Measurements from ENCODE around the gene RCBTB1. TPM values are rescaled to one million over a fixed set of nuclear protein-coding genes. Genes with fewer than 3 reads are reported as not detected.

Gene RCBTB1
- total RNA-seq, 1 experiment from 2014 or later: 5.4 TPM

DNA sequence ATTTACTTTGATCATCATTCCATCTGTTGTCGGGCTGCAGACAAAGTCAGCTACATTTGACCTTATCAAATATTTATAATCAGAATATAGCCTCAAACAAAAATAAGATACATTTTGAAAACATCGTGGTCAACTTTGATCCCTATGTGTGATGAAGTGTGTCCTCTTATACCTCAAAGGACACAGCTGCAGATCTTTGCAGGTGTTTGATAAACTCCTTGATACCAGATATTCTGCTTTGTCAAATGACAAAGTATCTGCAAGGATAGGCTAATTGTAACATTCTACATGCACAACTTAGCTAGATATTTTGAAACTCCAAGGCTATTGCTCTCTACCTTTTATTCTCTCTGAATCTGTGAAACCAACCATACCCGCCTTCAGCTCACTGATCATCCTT, 45.6 kb downstream of the RCBTB1 start:
- POLR2A ChIA-PET (ENCODE audit: unreplicated experiment): no interaction called here

GRCh38 chr13:49539313-49539712, 46.0 kb downstream of the RCBTB1 start:
- ATAC-seq: no peak
- Histone ChIP-seq H3K9ac (ENCODE audit: low read length) (no peak overlapping the region), H3F3A (ENCODE audit: low read length, unreplicated experiment) (no peaks in the 10 kb centered on the region), H3K36me3 (ENCODE audit: low read depth, low read length) (peaks cover 5% of the 10 kb centered on the region; the same call in 1 of the 2 replicates), H3K27ac (ENCODE audit: low read length) (no peak overlapping the region), H3K4me3 (ENCODE audit: low read length) (no peak overlapping the region), H3K4me1 (ENCODE audit: insufficient read depth, low read length) (no peaks in the 10 kb centered on the region), H3K9me2 (replicated peaks; ENCODE audit: low read length) (no peaks in the 10 kb centered on the region), H3K4me2 (ENCODE audit: low read length) (no peak overlapping the region), H4K20me1 (ENCODE audit: low read length) (no peaks in the 10 kb centered on the region), H3K9me3 (ENCODE audit: low read length) (no peaks in the 10 kb centered on the region), H3K79me2 (ENCODE audit: low read length) (no peaks in the 10 kb centered on the region), H2AFZ (ENCODE audit: low read length) (no peak overlapping the region), H3K27me3 (ENCODE audit: low read length) (no peaks in the 10 kb centered on the region)
- CTCF ChIA-PET: no interaction called here
- intact Hi-C loops (cut with micrococcal nuclease): no loop called here
- DNase-seq: no peak
- TF ChIP-seq EZH2phosphoT487 (IDR thresholded peaks at IDR 0.05; ENCODE audit: borderline replicate concordance, low read length) (no peak), EZH2 (IDR thresholded peaks at IDR 0.05; ENCODE audit: low read length, unreplicated experiment) (no peak)
- TF ChIP-seq, protein P1, sequence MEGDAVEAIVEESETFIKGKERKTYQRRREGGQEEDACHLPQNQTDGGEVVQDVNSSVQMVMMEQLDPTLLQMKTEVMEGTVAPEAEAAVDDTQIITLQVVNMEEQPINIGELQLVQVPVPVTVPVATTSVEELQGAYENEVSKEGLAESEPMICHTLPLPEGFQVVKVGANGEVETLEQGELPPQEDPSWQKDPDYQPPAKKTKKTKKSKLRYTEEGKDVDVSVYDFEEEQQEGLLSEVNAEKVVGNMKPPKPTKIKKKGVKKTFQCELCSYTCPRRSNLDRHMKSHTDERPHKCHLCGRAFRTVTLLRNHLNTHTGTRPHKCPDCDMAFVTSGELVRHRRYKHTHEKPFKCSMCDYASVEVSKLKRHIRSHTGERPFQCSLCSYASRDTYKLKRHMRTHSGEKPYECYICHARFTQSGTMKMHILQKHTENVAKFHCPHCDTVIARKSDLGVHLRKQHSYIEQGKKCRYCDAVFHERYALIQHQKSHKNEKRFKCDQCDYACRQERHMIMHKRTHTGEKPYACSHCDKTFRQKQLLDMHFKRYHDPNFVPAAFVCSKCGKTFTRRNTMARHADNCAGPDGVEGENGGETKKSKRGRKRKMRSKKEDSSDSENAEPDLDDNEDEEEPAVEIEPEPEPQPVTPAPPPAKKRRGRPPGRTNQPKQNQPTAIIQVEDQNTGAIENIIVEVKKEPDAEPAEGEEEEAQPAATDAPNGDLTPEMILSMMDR (conservative IDR thresholded peaks at IDR 0.05; ENCODE audit: low read depth, low read length): no peak
- BruUV-seq (replicated peaks): no TSS peak
- POLR2A ChIA-PET (ENCODE audit: unreplicated experiment): interaction anchor here (0.7 kb wide), 1 partner anchor 397 kb away, joined by 13 read pairs; the partner anchor contains the start of gene SPRYD7

More for the DNA sequence above, 45.6 kb downstream of the RCBTB1 start:
- no peaks in the 10 kb centered on the region for H3K9me3 ChIP-seq (ENCODE audit: low read length)
- intact Hi-C loops (cut with micrococcal nuclease): no loop called here
- H3K27me3 ChIP-seq (ENCODE audit: low read length): no peaks in the 10 kb centered on the region
- H3K36me3 ChIP-seq (ENCODE audit: low read depth, low read length): peaks cover 5% of the 10 kb centered on the region; the same call in 1 of the 2 replicates
- H3K9ac ChIP-seq (ENCODE audit: low read length): no peak overlapping the region
- H3K79me2 ChIP-seq (ENCODE audit: low read length): no peaks in the 10 kb centered on the region
- no peak for TF ChIP-seq EZH2 (IDR thresholded peaks at IDR 0.05; ENCODE audit: low read length, unreplicated experiment)
- TF ChIP-seq EZH2phosphoT487 (IDR thresholded peaks at IDR 0.05; ENCODE audit: borderline replicate concordance, low read length): no peak
- TF ChIP-seq, protein P1 (conservative IDR thresholded peaks at IDR 0.05; ENCODE audit: low read depth, low read length): no peak
- no peak overlapping the region for H3K4me3 ChIP-seq (ENCODE audit: low read length)
- no peak overlapping the region for H2AFZ ChIP-seq (ENCODE audit: low read length)
- no peaks in the 10 kb centered on the region for H3F3A ChIP-seq (ENCODE audit: low read length, unreplicated experiment)
- BruUV-seq (replicated peaks): no TSS peak
- H3K27ac ChIP-seq (ENCODE audit: low read length): no peak overlapping the region
- H4K20me1 ChIP-seq (ENCODE audit: low read length): no peaks in the 10 kb centered on the region
- DNase-seq (no peak), ATAC-seq (no peak)
- H3K9me2 ChIP-seq (replicated peaks; ENCODE audit: low read length): no peaks in the 10 kb centered on the region
- no peaks in the 10 kb centered on the region for H3K4me1 ChIP-seq (ENCODE audit: insufficient read depth, low read length)
- CTCF ChIA-PET: no interaction called here
- H3K4me2 ChIP-seq (ENCODE audit: low read length): no peak overlapping the region

DNA sequence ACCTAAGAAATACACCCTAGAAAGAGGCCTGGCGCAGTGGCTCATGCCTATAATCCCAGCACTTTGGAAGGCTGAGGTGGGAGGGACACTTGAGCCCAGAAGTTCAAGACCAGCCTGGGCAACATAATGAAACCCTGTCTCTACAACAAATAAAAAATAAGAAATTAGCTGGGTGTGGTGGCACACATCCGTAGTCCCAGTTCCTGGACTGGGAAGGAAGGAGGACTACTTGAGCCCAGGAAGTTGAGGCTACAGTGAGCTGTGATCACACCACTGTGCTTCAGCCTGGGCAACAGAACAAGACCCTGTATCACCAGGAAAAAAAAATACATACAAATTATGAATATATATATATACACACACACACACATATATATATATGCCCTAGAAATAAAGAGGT, 47.0 kb downstream of the RCBTB1 start:
- no peak for DNase-seq
- no TSS peak for BruUV-seq (replicated peaks)
- H3K4me1 ChIP-seq (ENCODE audit: insufficient read depth, low read length): no peaks in the 10 kb centered on the region
- H3F3A ChIP-seq (ENCODE audit: low read length, unreplicated experiment): no peaks in the 10 kb centered on the region
- no peak overlapping the region for H3K4me3 ChIP-seq (ENCODE audit: low read length)
- H3K79me2 ChIP-seq (ENCODE audit: low read length): no peaks in the 10 kb centered on the region
- TF ChIP-seq, protein P1 (conservative IDR thresholded peaks at IDR 0.05; ENCODE audit: low read depth, low read length): no peak
- TF ChIP-seq EZH2phosphoT487 (IDR thresholded peaks at IDR 0.05; ENCODE audit: borderline replicate concordance, low read length) (no peak), EZH2 (IDR thresholded peaks at IDR 0.05; ENCODE audit: low read length, unreplicated experiment) (no peak)
- H3K27ac ChIP-seq (ENCODE audit: low read length): no peak overlapping the region
- no peaks in the 10 kb centered on the region for H4K20me1 ChIP-seq (ENCODE audit: low read length)
- H3K9ac ChIP-seq (ENCODE audit: low read length): no peak overlapping the region
- ChIA-PET POLR2A (ENCODE audit: unreplicated experiment) (interaction anchor here (0.7 kb wide), 1 partner anchor 398 kb away, joined by 13 read pairs; the partner anchor contains the start of gene SPRYD7), CTCF (no interaction called here)
- peaks cover 5% of the 10 kb centered on the region; the same call in 1 of the 2 replicates for H3K36me3 ChIP-seq (ENCODE audit: low read depth, low read length)
- ATAC-seq: no peak
- intact Hi-C loops (cut with micrococcal nuclease): no loop called here
- H3K4me2 ChIP-seq (ENCODE audit: low read length): no peak overlapping the region
- H3K9me3 ChIP-seq (ENCODE audit: low read length): no peaks in the 10 kb centered on the region
- no peaks in the 10 kb centered on the region for H3K27me3 ChIP-seq (ENCODE audit: low read length)
- H2AFZ ChIP-seq (ENCODE audit: low read length): no peak overlapping the region
- H3K9me2 ChIP-seq (replicated peaks; ENCODE audit: low read length): no peaks in the 10 kb centered on the region
